ENCODE data around the gene PLBD1. TPM values are rescaled to one million over a fixed set of nuclear protein-coding genes. Genes with fewer than 3 reads are reported as not detected.

Gene PLBD1, protein sequence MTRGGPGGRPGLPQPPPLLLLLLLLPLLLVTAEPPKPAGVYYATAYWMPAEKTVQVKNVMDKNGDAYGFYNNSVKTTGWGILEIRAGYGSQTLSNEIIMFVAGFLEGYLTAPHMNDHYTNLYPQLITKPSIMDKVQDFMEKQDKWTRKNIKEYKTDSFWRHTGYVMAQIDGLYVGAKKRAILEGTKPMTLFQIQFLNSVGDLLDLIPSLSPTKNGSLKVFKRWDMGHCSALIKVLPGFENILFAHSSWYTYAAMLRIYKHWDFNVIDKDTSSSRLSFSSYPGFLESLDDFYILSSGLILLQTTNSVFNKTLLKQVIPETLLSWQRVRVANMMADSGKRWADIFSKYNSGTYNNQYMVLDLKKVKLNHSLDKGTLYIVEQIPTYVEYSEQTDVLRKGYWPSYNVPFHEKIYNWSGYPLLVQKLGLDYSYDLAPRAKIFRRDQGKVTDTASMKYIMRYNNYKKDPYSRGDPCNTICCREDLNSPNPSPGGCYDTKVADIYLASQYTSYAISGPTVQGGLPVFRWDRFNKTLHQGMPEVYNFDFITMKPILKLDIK
- 1.6 TPM for total RNA-seq

DNA sequence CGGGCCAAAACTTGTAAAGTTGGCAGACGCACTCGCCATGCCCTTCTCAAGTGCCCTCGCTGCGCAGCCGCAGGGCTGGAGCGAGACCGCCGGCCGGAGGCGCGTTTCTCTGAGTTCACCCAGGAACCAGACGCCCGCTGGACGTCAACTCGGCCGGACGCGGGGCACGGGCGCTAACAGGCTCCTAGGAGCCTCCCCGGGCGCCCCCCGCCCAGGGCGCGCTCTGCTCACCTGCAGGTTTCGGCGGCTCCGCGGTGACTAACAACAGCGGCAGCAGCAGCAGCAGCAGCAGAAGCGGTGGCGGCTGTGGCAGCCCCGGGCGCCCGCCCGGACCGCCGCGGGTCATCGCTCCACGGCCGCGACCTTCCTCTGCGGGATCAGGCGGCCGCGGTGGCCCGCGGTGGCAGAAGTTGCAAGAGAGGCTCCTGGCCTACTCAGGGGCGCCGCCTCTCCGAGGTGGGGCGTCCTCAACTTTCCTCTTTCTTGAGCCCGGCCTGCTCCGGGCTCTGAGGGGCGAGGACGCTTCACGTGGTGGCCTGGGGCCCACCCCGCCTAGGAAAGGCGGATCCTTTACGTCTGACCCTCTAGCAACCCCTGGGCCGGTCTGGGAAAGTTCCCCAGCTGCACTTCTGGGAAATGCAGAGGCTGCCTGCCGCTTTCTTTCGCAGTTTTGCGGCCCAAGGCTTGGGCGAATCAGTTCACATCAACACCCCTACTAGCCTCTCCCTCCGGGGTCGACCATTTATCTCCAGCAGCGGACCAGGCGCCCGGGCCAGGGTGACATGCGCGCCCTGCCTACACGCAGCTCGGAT lies at the start of gene PLBD1:
TSS of gene PLBD1 (minus strand) at position 533 of the 812 bp plus-strand sequence. CDS start at position 346, 187 bp downstream.
- no peak for FAIRE-seq
- DNase-seq (ENCODE audit: low spot score in 2 of 2), result peak; percentile 39 to 52

DNA sequence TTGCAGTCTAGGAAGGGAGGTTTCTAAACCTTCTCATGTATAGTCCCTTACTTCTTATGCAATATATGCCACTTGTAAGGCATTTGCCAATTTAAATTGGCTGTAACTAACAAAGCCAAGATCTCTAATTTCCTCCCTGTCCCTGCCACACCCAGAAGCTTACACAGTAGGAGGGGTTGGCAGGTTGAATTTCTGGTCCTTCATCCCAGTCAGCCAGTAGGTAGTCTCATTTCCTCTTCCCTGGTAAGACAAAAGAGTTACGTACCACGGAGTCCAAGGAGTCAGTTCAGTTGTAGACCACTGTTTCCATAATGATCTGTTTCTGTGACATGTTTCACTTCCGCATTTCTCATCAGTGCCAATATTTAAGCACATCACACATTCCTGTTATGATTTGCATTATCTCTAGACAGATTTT lies 47.0 kb upstream of the PLBD1 start:
- FAIRE-seq (no peak), DNase-seq (ENCODE audit: low spot score in 2 of 2) (no peak)

DNA sequence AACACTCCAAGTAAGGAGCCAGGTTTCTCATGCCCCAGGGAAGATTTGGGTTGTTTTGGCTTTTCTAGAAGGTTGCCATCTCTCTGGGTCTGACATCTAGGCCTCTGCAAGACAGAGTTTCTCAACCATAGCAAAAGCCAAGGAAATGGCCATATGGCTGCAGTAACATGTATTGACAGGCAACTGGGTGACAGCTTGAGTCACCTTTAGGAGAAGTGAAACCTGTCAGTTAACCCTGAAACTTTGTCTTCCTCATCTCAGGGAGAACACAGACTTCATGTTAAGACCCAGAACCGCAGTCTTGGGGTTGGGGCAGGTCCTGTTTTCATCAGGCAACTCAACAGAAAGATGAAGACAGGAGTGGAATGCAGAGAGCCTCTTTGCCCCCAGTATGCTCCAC lies 46.0 kb upstream of the PLBD1 start:
- DNase-seq (ENCODE audit: low spot score in 2 of 2), result no peak
- FAIRE-seq, result no peak

DNA sequence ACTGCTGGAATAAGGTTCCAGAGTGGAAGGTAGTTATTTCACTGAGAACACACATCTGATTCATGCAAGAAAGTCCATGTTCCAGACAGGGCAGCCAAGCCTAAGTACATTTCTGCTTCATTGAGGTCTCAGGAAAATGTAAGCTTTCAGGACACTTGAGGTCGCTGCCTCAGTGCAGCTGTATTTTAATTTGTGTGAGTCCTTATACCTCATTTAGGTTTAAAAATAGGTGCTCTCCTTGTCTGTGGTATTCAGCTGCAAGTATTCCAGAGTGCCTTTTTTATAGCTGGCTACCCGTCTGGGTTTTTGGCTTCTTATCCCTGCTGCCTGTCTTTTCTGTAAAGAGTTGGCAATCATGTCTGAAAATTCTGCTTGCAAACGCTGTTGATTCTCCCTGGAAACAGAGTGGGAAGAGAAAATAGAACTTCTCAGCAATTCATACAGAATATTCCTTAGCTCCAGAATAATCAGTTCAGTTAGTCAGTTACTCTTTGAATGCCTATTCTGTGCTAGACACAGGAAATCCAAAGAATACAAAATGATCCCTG lies 45.3 kb upstream of the PLBD1 start:
- no peak for DNase-seq (ENCODE audit: low spot score in 2 of 2)
- FAIRE-seq, result no peak

DNA sequence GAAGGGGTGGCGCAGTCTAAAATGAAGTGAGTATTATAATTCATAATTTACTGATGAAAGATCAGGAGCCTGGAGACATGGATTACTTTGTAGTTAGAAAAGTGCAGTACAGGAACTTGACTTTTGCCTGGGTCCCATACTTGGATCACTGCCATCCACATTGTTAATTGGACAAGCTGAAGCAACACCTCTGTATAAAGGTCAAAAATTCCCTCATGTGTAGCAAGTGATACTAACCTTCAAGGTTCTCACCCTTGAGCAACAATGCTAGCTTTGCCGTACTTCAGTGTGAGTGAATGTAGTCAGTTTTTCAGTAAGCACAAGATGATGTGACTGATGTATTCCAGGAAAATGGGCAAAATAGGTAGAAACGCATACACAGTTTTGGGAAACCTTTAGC lies 44.6 kb upstream of the PLBD1 start:
- DNase-seq (ENCODE audit: low spot score in 2 of 2), result no peak
- no peak for FAIRE-seq

DNA sequence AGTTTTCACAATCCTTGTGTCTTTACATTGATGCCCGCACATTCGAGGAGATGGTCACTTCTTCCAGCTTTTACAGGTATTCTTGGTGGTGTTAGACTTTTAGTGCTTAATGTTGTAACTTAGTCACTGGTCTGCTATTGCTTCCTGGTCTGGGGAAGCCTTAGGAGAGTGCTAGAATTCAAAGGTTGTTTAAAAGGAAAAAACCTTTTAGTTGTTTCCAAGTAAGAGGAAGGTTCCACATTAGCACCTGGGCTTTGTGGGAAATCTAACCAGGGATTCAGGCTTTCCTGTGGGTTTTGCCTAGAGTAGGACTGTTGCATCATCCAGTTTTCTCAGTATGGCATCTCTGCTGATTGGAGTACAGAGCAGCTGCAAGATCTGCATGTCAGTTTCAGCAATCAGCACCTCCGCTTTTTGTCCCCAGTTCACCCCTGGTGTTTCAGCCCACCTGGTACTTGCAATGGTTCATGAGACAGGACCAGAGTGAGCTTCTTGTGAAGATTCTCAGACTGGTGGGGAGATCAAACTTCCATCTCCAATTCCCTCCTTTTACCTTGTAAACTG lies 44.0 kb upstream of the PLBD1 start:
- FAIRE-seq, result no peak

DNA sequence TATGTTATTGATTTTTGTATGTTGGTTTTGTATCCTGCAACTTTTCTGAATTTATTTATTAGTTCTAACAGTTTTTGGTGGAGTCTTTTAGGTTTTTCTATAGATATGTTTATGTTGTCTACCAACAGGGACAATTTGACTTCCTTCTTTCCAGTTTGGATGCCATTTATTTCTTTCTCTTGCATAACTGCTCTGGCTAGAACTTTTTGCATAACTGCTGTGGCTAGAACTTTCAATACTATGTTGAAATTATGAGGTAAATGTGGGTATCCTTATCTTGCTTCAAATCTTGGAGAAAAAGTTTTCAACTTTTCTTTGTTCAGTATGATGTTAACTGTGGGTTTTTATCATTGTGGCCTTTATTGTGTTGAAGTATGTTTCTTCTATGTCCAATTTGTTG lies 39.9 kb upstream of the PLBD1 start:
- FAIRE-seq (no peak), DNase-seq (ENCODE audit: low spot score in 2 of 2) (no peak)

More for the DNA sequence above, 44.0 kb upstream of the PLBD1 start:
- DNase-seq (ENCODE audit: low spot score in 2 of 2), result no peak

DNA sequence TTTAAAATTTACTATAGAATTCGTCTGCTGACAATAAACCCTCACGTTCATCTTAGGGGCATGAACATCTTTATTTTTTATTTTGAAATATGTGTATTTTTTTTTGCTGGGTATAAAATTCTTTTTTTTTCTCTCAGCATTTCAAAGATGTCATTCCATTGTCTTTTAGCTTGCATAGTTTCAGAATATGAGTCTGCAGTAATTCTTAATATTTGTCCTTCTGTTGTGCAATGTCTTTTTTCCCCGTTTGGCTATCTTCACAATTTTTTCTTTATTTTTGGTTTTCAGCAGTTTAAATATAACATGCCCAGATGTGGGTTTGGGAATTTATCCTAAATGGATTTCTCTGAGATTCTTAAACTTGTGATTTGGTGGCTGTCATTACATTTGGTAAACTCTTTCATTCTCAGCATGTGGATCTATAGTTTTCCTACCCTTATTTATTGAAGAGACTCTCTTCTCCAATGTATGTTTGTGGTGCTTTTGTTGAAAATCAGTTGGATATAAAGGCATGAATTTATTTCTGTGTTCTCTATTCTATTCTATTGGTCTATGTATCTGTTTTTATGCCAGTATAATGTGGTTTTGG lies 37.8 kb upstream of the PLBD1 start:
- FAIRE-seq (no peak), DNase-seq (ENCODE audit: low spot score in 2 of 2) (no peak)

DNA sequence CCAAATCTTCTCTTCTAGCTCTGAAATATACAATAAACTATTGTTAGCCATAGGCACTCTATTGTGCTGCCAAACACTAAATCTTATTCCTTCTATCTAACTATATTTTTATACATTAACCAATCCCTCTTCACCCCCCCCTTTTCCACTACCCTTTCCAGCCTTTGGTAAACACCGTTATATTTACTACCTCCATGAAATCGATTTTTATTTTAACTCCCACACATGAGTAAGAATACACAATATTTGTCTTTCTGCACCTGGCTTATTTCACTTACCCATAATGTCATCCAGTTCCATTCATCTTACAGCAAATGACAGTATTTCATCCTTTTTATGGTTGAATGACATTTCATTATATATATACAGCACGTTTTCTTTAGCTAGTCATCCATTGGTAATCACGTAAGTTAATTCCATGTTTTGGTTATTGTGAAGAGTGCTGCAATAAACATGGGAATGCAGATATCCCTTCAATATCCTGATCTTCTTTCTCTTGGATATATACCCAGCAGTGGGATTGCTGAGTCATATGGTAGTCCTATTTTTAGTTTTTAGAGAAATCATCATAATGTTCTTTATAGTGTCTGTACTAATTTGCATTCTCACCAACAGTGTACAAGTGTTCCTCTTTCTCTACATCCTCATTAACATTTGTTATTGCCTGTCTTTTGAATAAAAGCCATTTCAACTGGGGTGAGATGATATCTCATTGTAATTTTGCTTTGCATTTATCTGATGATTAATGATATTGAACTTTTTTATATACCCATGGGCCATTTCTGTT lies 34.2 kb upstream of the PLBD1 start:
- FAIRE-seq (no peak), DNase-seq (ENCODE audit: low spot score in 2 of 2) (no peak)

DNA sequence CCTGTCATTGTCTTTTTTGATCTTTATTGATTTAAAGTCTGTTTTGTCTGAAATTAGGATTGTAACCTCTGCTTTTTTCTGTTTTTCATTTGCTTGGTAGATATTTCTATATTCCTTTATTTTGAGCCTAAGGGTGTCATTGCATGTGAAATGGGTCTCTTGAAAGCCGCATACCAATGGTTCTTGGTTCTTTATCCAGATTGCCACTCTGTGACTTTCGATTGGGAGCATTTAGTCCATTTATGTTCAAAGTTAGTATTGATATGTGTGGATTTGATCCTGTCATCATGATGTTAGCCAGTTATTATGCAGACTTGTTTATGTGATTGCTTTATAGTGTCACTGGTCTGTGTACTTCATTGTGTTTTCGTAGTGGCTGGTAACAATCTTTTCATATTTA lies 29.8 kb upstream of the PLBD1 start:
- no peak for FAIRE-seq
- no peak for DNase-seq (ENCODE audit: low spot score in 2 of 2)

DNA sequence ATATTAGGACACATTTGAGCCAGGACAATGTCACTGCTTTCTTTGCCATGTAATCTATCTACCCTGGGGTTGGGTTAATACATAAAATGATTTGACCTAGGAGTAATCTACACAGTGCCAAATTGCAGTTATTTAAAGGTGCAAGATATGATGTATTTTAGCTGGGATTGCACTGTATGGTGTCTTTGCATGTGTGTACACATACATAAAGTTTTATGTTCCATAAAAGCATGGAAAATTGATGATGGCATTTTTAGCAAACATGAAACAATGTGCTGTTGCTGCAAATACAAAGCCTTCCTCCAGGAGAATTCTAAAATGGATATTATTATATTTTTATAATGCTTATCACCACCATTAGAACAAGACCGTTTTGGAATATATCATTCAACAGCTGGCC lies 24.0 kb upstream of the PLBD1 start:
- DNase-seq (ENCODE audit: low spot score in 2 of 2), result no peak
- FAIRE-seq, result no peak

DNA sequence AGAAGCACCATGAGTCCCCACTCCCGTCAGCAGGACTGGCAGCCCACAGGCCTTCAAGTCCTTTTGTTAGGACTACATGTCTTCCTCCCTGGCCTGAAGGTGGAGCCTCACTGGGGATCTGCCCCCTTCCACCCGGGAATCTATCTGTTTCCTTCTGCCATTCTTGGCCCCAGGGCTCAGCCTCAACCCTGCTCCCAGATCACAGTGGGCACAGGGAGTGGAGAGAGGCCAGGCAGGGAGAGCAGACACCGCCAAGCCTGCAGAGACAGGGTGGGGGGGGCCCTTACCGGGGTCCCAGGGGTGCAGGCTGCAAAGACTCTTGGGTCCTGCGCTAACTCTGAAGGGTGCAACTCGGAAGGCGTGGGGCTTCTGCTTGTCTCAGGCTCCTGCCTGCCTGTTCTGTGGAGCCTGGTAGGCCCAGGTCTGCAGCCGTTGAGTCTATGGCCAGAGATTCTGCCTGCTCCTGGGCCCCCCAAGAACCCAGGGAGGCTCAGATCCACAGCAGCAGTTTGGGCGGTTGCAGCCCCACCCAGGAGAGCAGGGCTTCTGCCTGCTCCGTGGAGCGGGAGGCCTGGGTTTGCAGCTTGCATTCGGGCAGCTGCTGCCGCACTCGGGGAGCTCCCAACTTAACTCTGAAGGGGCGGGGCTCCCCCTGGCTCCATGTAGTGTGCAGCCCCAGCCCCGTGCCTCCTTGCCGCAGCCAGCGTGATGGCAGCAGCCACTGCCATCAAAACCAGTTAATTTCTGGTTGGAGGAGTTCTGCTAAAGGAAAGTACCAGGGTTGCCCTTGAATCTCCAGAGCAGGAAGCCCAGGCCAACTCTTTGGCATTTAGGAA lies 21.7 kb upstream of the PLBD1 start:
- FAIRE-seq (no peak), DNase-seq (ENCODE audit: low spot score in 2 of 2) (no peak)

DNA sequence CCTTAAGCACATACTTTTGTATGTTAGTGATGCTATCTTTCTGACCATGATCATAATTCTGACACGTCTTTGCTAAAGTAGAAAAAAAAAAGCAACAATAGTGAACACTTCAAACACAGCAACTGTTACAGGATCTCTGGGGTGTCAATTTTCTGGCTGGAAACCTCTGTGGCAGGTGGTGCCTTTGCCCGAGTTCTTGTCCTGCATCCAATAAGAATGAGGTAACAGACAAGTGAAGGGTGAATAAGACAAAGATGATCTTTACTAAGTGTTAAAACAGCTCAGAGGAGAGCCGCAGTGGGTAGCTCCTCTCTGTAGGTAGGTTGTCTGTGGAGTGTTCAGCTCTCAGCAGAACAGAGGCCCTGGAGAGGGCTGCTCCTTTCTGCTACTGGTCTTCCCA lies 20.9 kb upstream of the PLBD1 start:
- FAIRE-seq (no peak), DNase-seq (ENCODE audit: low spot score in 2 of 2) (no peak)

DNA sequence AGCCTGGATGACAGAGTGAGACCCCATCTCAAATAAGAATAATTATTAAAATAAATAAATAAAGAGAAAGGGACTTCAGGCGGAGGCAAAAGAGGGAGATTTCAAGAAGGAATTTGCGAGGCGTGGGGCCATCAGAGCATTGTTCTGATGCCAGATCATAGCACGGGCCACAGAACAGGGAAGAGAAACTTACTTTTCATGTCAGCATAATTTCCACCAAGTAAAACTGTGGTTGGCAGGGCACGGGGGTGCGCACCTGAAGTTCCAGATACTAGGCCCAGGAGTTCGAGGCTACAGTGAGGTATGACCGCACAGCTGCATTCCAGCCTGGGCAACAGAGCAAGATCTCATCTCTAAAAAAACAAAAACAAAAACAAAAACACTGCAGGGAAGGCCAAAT lies 11.0 kb upstream of the PLBD1 start:
- no peak for FAIRE-seq
- no peak for DNase-seq (ENCODE audit: low spot score in 2 of 2)

DNA sequence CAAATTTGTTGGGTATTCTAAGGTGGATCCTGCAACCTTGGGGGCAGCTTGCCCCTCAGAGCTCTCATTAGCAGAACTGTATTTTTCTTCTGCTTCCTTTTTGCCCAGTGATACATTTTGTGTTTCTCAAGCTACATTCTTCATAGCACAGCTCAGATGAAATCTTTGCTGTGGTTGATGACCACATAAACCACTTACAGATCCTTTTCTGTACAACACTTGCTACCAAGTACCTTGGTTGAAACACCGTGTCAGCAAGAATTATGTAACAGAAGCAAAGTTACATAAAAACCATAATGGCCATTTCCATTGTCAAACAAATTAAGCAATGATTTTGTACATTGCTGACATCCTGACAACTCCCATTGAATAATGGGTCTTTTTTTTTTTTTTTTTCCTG lies 9.7 kb upstream of the PLBD1 start:
- DNase-seq (ENCODE audit: low spot score in 2 of 2), result no peak
- no peak for FAIRE-seq

DNA sequence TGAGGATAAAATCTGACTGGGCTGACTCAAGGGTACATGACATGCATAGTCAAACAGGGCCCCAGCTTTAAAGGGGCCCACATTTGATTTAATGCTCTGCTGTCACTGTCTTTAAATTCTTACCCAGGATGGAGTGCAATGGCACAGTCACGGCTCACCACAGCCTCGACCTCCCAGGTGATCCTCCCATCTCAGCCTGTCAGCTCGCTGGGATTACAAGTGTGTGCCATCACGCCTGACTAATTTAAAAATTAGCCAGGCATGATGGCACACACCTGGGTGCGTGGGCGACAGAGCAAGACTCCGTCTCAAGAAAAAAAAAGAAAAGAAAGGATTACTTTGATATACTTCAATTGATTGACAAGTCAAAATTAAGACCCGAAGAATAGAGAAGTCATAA lies 9.2 kb upstream of the PLBD1 start:
- no peak for FAIRE-seq

DNA sequence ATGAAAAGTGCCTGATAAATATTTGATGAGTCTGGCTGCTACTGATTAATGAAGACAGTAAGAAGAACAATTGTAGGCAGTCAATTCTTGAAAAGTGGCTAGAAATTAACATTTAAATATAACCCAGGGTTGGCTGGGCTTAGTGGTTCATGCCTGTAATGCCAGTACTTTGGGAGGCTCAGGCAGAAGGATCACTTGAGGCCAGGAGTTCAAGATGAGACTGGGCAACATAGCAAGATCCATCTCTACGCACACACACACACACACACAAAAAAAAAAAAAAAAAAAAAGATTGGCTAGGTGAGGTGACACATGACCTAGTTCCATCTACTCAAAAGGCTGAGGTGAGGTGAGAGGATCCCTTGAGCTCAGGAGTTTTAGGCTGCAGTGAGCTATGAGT lies 7.9 kb upstream of the PLBD1 start:
- FAIRE-seq, result no peak
- no peak for DNase-seq (ENCODE audit: low spot score in 2 of 2)

More for the DNA sequence above, 9.2 kb upstream of the PLBD1 start:
- no peak for DNase-seq (ENCODE audit: low spot score in 2 of 2)

DNA sequence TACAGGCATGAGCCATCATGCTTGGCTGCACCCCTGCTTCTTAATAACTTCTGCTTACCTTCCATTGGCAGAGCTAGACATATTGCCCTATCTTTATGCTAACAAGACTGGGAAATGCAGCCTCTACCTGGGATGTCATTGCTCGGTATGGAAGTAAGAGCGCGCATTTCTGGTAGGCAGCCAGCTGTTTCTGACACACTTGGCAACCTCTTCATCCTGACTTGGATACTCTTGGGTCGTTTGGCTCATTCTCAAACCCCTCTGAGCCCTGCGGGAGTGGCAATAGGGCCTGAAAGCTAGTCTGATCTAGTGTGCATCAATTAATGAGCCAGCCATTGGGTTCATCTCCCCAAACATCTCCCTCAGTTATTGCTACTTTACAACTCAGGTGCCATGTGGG lies 5.4 kb upstream of the PLBD1 start:
- no peak for FAIRE-seq
- DNase-seq (ENCODE audit: low spot score in 2 of 2), result no peak

DNA sequence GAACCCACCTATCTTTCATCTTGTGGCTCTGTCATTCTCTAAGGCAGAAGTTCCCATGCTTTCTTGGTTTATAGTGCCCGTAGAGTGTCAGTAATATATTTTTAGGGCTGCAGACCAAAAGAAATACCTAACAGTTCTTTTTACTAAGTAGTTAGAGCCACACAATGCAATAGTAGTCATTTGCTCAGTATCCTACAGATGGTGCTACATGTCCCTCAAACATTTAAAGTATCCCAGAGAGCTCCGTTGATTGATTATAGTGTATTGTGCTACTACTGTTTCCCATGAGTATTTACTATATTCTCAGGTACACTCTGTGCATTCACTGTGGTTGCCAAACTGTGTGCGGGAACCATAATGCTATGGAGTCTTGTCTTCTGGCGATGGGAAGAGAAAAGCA lies 4.7 kb upstream of the PLBD1 start:
- DNase-seq (ENCODE audit: low spot score in 2 of 2) (no peak), FAIRE-seq (no peak)
